Measurements from ENCODE around the gene NEK9.
A peak's percentile ranks its signal among the peaks of the same experiment; 100 is the strongest.
"Not testable (repeated sequence)": the region's sequence is repeated elsewhere in the genome, so short reads cannot be mapped to it uniquely, and the experiment has no call there.

Gene NEK9

GRCh38 chr14:75147423-75148071, 20.7 kb upstream of the NEK9 start:
- no peak for DNase-seq (ENCODE audit: low read depth in 4 of 4, low spot score in 1 of 4)

- no peak for DNase-seq (ENCODE audit: low read depth in 4 of 4, low spot score in 1 of 4)
Measured at GRCh38 chr14:75144944-75145343, 18.1 kb upstream of the NEK9 start.

GRCh38 chr14:75143761-75144527, 17.1 kb upstream of the NEK9 start:
- DNase-seq (ENCODE audit: low read depth in 4 of 4, low spot score in 1 of 4): no peak

- no peak for DNase-seq (ENCODE audit: low read depth in 4 of 4, low spot score in 1 of 4)
Measured at GRCh38 chr14:75142494-75142893, 15.6 kb upstream of the NEK9 start.

- DNase-seq (ENCODE audit: low read depth in 4 of 4, low spot score in 1 of 4): no peak
Measured at GRCh38 chr14:75141967-75142366, 15.1 kb upstream of the NEK9 start.

GRCh38 chr14:75141062-75141461, 14.2 kb upstream of the NEK9 start:
- no peak for DNase-seq (ENCODE audit: low read depth in 4 of 4, low spot score in 1 of 4)

- no peak for DNase-seq (ENCODE audit: low read depth in 4 of 4, low spot score in 1 of 4)
Measured at GRCh38 chr14:75140620-75141019, 13.8 kb upstream of the NEK9 start.

- no peak for DNase-seq (ENCODE audit: low read depth in 4 of 4, low spot score in 1 of 4)
Measured at GRCh38 chr14:75139185-75139584, 12.3 kb upstream of the NEK9 start.

- DNase-seq (ENCODE audit: low read depth in 4 of 4, low spot score in 1 of 4): no peak
Measured at GRCh38 chr14:75138492-75138891, 11.6 kb upstream of the NEK9 start.

GRCh38 chr14:75134644-75135043, 7.8 kb upstream of the NEK9 start:
- no peak for DNase-seq (ENCODE audit: low read depth in 4 of 4, low spot score in 1 of 4)

GRCh38 chr14:75133597-75133996, 6.7 kb upstream of the NEK9 start:
- DNase-seq (ENCODE audit: low read depth in 4 of 4, low spot score in 1 of 4): no peak

GRCh38 chr14:75132382-75133086, 5.7 kb upstream of the NEK9 start:
- DNase-seq (ENCODE audit: low read depth in 4 of 4, low spot score in 1 of 4): peak in 2 of 4 experiments; percentile 12 to 37

GRCh38 chr14:75128596-75128990, 1.7 kb upstream of the NEK9 start:
- DNase-seq (ENCODE audit: low read depth in 4 of 4, low spot score in 1 of 4): no peak

GRCh38 chr14:75127903-75128595, 1.2 kb upstream of the NEK9 start:
- no peak for DNase-seq (ENCODE audit: low read depth in 4 of 4, low spot score in 1 of 4)

GRCh38 chr14:75127474-75127820, 599 bp upstream of the NEK9 start:
- not testable (repeated sequence) for DNase-seq (ENCODE audit: low read depth in 4 of 4, low spot score in 1 of 4)

- no peak for DNase-seq (ENCODE audit: low read depth in 4 of 4, low spot score in 1 of 4)
Measured at GRCh38 chr14:75126121-75126544, 715 bp downstream of the NEK9 start.

- no peak for DNase-seq (ENCODE audit: low read depth in 4 of 4, low spot score in 1 of 4)
Measured at GRCh38 chr14:75125617-75126016, 1.2 kb downstream of the NEK9 start.

GRCh38 chr14:75123991-75124390, 2.9 kb downstream of the NEK9 start:
- DNase-seq (ENCODE audit: low read depth in 4 of 4, low spot score in 1 of 4): no peak

GRCh38 chr14:75121552-75121951, 5.3 kb downstream of the NEK9 start:
- DNase-seq (ENCODE audit: low read depth in 4 of 4, low spot score in 1 of 4): no peak

GRCh38 chr14:75120541-75121291, 6.1 kb downstream of the NEK9 start:
- no peak for DNase-seq (ENCODE audit: low read depth in 4 of 4, low spot score in 1 of 4)

GRCh38 chr14:75119056-75119455, 7.8 kb downstream of the NEK9 start:
- DNase-seq (ENCODE audit: low read depth in 4 of 4, low spot score in 1 of 4): no peak

Measured in stimulated activated CD4-positive, alpha-beta T cell treated with anti-CD3 and anti-CD28 coated beads, Interleukin-1b, Interleukin-23, amount 100 ng/mL, for 24 hours (primary cell).